HG02852 (cell line): ENCODE data around the gene TMEM40.
"Not testable (repeated sequence)": the region's sequence is repeated elsewhere in the genome, so short reads cannot be mapped to it uniquely, and the experiment has no call there.

Experiments
- ATAC-seq: cut with Tn5 transposase; IDR thresholded peaks from one replicate; pipeline ENCODE4 v1.9.1; 2021; ENCODE audit warnings: mild to moderate bottlenecking, moderate library complexity; ENCODE audit not compliant: unreplicated experiment

The TMEM40 gene

DNA sequence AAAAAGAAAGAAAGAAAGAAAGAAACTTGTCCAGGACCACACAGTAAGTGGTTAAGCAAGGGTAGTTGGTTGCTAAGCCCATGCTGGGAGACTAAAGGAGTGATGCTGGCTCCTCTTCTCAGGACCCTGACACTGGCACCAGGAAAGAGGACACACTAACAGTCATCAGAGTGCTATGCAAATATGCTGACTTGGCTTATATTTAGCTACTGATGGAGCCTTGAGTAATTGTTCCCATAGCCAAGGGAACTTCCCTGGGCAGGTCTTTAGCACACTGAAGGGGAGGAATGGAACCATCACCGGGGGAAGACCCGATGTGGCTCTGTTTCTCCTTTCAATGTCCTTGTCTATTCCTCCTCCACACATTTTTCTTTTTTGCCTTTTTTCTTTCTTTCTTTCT, 6.2 kb downstream of the TMEM40 start:
- no peak for ATAC-seq

DNA sequence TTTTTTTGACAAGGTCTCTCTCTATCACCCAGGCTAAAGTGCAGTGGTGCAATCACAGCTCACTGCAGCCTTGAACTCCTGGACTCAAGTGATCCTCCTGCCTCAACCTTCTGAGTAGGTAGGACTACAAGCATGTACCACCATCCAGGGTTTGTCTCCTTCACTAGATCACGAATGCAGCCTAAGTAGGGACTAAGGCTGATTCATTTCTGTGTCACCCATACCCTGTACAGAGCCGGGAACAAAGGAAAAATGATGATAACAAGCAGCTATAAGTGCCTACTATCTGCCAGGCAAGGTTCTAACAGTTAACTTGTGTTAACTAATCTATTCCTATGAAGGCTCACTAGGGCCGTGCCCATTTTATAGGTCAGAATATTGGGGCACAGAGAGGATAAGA, 7.0 kb downstream of the TMEM40 start:
- ATAC-seq, result no peak

DNA sequence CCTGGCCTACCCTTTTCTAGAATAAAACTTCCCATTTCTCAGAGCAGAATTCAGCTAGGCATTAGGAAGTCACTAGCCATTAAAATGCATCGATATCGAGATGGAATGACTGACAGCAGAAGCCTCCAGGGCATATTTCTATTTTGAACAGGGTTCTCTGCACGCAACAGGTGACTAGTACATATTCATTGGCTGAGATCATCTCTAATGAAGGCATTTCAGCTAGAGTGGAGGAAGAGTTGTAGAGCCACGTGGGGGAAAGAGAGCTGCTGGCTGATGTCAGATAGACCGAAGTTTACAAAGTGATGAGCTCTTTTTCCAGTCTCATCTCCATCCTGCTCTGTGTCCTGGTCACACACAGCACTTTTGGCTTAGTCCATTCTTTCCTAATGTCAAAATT, 7.5 kb downstream of the TMEM40 start:
- no peak for ATAC-seq

DNA sequence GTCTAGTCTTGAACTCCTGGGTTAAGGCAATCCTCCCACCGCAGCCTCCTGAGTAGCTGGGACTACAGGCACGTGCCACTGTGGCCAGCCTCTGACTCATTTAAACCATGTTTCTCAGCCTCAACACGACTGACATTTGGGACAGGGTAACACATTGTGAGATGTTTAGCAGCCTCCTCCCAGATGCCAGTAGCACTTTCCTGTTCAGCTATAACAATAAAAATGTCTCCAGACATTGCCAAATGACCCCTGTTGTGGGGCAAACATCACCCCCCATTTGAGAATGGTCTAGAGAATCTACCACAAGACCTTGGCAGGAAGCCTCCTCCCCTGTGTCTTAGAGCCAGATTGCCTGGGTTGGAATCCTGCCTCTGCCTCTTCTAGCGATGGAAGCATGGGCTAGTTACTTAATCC, 8.4 kb downstream of the TMEM40 start:
- ATAC-seq, result peak; percentile 51

DNA sequence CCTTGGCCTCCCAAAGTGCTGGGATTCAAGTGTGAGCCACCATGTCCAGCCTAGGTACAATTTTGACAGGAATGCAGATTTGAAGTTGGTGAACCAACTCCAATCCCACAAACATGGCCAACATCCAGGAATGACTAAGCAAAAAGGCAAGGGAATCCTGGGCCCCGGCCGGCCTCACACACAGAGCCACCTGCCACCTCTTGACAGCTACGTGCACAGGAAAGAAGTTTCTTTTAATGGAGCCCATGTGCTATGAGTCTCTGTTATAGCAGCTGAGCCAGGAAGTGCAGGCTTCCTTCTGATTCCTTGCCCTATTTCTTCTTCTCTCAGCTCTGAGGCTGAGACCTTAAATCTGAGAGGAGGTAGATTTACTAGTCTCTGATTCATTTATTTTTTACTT, 8.8 kb downstream of the TMEM40 start:
- peak; percentile 25 for ATAC-seq

DNA sequence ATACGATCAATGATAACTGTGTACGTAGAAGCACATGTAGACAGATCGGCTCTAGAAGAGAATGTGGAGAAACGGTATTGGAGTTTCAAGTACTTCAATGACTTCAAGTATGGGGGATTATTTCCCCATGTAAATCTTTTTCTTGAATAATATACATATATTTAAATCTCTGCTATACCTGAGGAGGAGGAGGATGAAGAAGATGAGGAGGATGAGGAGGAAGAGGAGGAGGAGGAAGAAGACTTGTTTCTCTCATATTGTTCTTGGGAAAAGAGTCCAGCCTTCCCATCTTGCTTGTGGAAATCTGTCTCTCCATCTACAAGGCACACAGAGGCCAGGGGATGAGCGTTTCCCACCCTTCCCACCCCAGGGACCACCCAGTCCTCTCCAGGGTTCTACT, 10.6 kb downstream of the TMEM40 start:
- no peak for ATAC-seq

DNA sequence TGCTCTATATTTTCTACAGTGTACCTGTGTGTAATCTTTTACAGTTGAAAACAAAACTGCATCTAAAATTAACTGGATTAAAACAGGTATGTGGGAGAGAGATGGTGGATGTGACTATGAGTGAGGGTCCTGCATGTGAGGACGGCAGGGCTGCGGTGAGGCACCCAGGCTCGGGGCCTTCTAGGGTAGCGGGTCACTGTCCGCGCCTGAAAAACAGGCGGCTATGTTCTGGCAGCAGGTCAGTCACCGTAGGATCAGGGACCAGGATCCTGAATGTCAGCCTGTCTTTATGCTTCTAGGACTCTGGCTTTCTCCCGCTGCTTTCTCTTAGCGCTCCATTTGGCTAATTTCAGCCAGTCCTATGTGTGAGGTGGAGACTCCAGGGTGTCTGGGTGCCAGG, 12.6 kb downstream of the TMEM40 start:
- no peak for ATAC-seq

GRCh38 chr3:12744326-12744725, 14.7 kb downstream of the TMEM40 start:
- ATAC-seq, result no peak

- no peak for ATAC-seq
Observed at GRCh38 chr3:12743583-12743982, 15.5 kb downstream of the TMEM40 start.

GRCh38 chr3:12742330-12743107, 16.5 kb downstream of the TMEM40 start:
- ATAC-seq, result no peak

DNA sequence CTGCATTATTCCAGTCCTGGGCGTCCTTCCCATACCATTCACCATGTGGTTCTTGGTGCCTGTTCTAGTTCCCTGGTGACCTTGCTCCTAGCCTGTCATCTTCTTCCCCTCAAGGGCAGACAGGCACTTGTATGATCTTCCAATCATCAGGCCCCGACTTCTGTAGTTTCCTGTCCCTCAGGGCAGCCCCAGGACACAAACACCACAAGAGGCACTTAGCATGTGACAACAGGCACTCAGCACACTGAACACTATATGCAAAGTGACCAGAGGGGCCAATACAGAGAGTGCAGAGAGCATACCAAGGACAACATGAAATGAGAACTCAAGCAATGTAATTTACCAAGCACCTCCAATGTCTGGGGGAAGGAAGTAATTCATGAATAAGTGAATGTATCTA, 17.9 kb downstream of the TMEM40 start:
- no peak for ATAC-seq

DNA sequence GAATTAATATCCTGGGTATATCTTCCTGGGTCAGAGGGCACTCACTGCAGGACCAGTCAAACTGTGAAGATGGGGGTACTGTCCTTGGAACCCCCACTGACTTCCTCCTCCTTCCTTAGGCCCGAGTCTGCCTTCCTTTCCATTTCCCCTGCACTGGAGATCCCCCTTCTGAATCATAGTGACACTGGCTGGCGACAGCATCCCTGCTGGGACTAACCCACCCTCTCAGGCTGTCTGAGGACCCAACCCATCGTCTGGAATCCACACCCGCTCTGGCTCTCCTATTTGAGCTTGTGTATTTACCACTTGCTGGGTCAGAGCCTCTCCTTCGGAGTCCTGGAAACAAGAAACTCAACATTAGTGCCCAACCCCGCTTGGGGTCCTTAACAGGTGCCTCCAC, 21.2 kb downstream of the TMEM40 start:
- no peak for ATAC-seq

DNA sequence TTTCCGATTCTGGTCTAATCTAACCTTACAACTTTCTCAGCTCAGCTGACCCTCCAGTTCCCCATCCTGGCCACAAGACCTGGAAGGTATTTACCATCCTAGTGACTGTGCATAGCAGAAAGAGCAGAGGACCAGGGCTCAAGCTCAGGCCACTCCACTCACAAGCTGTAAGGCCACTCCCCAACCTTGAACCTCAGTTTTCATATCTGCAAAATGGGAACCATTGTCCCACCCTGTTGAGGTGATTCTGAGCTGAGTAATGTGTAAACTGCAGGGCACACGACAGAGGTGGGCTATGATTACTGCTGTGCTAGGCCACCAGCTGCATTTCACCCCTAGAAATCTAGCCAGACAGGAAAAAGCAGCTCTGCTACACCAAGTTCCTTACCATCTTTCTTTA, 21.7 kb downstream of the TMEM40 start:
- no peak for ATAC-seq

GRCh38 chr3:12734960-12735359, 24.1 kb downstream of the TMEM40 start:
- no peak for ATAC-seq

GRCh38 chr3:12733566-12733965, 25.5 kb downstream of the TMEM40 start:
- no peak for ATAC-seq

GRCh38 chr3:12730506-12731242, 28.4 kb downstream of the TMEM40 start:
- no peak for ATAC-seq

DNA sequence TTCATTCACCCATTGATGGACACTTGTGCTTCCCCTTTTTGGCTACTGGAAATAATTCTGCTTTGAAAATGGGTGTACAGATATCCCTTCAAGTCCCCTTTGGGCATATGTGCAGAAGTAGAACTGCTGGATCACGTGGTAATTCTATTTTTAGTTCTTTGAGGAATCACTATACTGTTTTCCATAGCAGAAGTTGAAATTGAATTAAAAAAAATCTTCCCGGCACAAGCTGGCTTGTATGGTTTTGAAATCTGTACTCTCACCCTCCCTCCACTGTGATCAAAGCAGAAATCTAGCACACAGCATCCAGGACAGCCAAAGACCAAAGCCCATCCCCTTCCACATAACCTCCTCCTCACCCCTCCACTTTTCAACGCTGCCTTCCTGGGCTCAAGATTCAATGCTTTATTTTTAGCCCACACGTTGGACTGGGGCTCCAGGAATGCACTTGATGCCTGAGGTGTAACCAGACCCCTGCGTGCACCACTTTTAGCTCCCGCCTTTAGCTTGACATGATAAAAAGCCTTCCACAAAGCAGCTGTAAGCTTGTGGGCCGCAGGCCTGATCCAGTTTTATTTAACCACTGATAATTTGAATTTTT, 29.9 kb downstream of the TMEM40 start:
- no peak for ATAC-seq

- no peak for ATAC-seq
Observed at GRCh38 chr3:12727937-12728336, 31.1 kb downstream of the TMEM40 start.

- no peak for ATAC-seq
Observed at GRCh38 chr3:12727481-12727880, 31.6 kb downstream of the TMEM40 start.

- no peak for ATAC-seq
Observed at GRCh38 chr3:12725436-12725835, 33.6 kb downstream of the TMEM40 start.

DNA sequence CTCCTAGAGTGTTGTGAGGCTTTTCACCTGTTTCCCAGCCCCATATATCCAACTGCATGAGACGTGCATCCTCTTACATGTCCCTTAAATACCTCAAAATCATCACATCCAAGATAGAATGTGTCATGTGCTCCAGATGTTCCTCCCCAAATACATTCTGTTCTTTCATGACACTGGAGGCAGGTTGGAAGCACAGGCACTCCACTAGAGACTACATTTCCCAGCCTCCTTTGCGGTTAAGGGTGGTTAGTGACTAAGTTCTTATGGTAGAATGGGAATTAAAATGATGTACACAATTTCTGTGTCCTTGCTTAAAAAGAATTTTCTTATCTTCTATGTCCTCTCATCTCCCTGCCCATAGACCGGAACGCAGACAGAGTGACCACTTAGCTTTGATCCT, 34.3 kb downstream of the TMEM40 start:
- ATAC-seq, result no peak

GRCh38 chr3:12723362-12723761, 35.7 kb downstream of the TMEM40 start:
- ATAC-seq, result not testable (repeated sequence)
